GM18520 (cell line): ENCODE data around the gene F7.
"Not testable (repeated sequence)": the region's sequence is repeated elsewhere in the genome, so short reads cannot be mapped to it uniquely, and the experiment has no call there.

Source experiments
- ATAC-seq: cut with Tn5 transposase; IDR thresholded peaks from one replicate; pipeline ENCODE4 v1.9.1; 2021; ENCODE audit not compliant: unreplicated experiment

The F7 gene

GRCh38 chr13:113105032-113105920 is at the start of gene F7:
TSS of gene F7 (plus strand) at chr13:113105791. CDS start at chr13:113105842, 51 bp downstream.
- ATAC-seq, result no peak

GRCh38 chr13:113057084-113057483 is 48.5 kb upstream of the F7 start:
- ATAC-seq, result no peak

- ATAC-seq, result not testable (repeated sequence)
Measured at GRCh38 chr13:113057559-113057958, 48.0 kb upstream of the F7 start.

GRCh38 chr13:113058129-113058987 is 47.2 kb upstream of the F7 start:
- no peak for ATAC-seq

- no peak for ATAC-seq
Measured at GRCh38 chr13:113058988-113059850, 46.4 kb upstream of the F7 start.

- no peak for ATAC-seq
Measured at GRCh38 chr13:113059891-113060290, 45.7 kb upstream of the F7 start.

GRCh38 chr13:113060557-113061270 is 44.9 kb upstream of the F7 start:
- ATAC-seq, result no peak

GRCh38 chr13:113061271-113061625 is 44.3 kb upstream of the F7 start:
- ATAC-seq, result no peak

- no peak for ATAC-seq
Measured at GRCh38 chr13:113061796-113062425, 43.7 kb upstream of the F7 start.

- ATAC-seq, result no peak
Measured at GRCh38 chr13:113062691-113063090, 42.9 kb upstream of the F7 start.

- no peak for ATAC-seq
Measured at GRCh38 chr13:113063091-113063491, 42.5 kb upstream of the F7 start.

GRCh38 chr13:113064000-113064533 is 41.5 kb upstream of the F7 start:
- ATAC-seq, result no peak

GRCh38 chr13:113064534-113065405 is 40.8 kb upstream of the F7 start:
- no peak for ATAC-seq

GRCh38 chr13:113065406-113066141 is 40.0 kb upstream of the F7 start:
- no peak for ATAC-seq

- no peak for ATAC-seq
Measured at GRCh38 chr13:113066142-113066455, 39.5 kb upstream of the F7 start.

GRCh38 chr13:113066746-113067145 is 38.8 kb upstream of the F7 start:
- ATAC-seq, result no peak

GRCh38 chr13:113069861-113070805 is 35.5 kb upstream of the F7 start:
- no peak for ATAC-seq
